H9 (cell line): ENCODE data around the gene TRAPPC13. TPM values are rescaled to one million over a fixed set of nuclear protein-coding genes. Genes with fewer than 3 reads are reported as not detected.

Experiments
- DNase-seq: peaks from one replicate; pipeline ENCODE4 v3.0.0-alpha.2; 2017
- H2AFZ ChIP-seq: one replicate; pipeline ENCODE4 v1.6.1; 2013; ENCODE audit warnings: mild to moderate bottlenecking, low read length, control low read depth, moderate library complexity
- H2AK5ac ChIP-seq: 2 replicates; pipeline ENCODE4 v1.6.1; 2013; ENCODE audit warnings: low read length, control low read depth, mixed read lengths; ENCODE audit not compliant: insufficient read length
- H2BK120ac ChIP-seq: one replicate; pipeline ENCODE4 v1.6.1; 2013; ENCODE audit warnings: low read depth, mild to moderate bottlenecking, low read length, control low read depth, inconsistent platforms; ENCODE audit not compliant: poor library complexity, severe bottlenecking
- H2BK12ac ChIP-seq: 2 replicates; pipeline ENCODE4 v1.6.1; 2013; ENCODE audit warnings: low read length, control low read depth, mixed read lengths, low read depth; ENCODE audit not compliant: insufficient read length
- H2BK15ac ChIP-seq: 2 replicates; pipeline ENCODE4 v1.6.1; 2013; ENCODE audit warnings: low read depth, low read length, control low read depth
- H2BK20ac ChIP-seq: one replicate; pipeline ENCODE4 v1.6.1; 2013; ENCODE audit warnings: low read depth, mild to moderate bottlenecking, low read length, control low read depth, inconsistent platforms; ENCODE audit not compliant: poor library complexity, severe bottlenecking
- H2BK5ac ChIP-seq: 2 replicates; pipeline ENCODE4 v1.6.1; 2013; ENCODE audit warnings: low read length, control low read depth, mixed read lengths; ENCODE audit not compliant: insufficient read length
- H3K14ac ChIP-seq: 2 replicates; pipeline ENCODE4 v1.6.1; 2013; ENCODE audit warnings: low read length, control low read depth; ENCODE audit not compliant: insufficient read depth
- H3K18ac ChIP-seq: 2 replicates; pipeline ENCODE4 v1.6.1; 2013; ENCODE audit warnings: low read depth, mild to moderate bottlenecking, mixed read lengths, low read length, control low read depth; ENCODE audit not compliant: insufficient read length
- H3K23ac ChIP-seq: 2 replicates; pipeline ENCODE4 v1.6.1; 2013; ENCODE audit warnings: low read length, control low read depth, mixed read lengths, low read depth; ENCODE audit not compliant: insufficient read length
- H3K23me2 ChIP-seq: 2 replicates; pipeline ENCODE4 v1.6.1; 2013; ENCODE audit warnings: low read depth, mild to moderate bottlenecking, mixed read lengths, low read length, control low read depth; ENCODE audit not compliant: insufficient read length, poor library complexity, severe bottlenecking
- H3K27ac ChIP-seq: 2 replicates; pipeline ENCODE4 v1.5.1; 2013; ENCODE audit warnings: low read length, control low read depth, mixed read lengths, low read depth; ENCODE audit not compliant: insufficient read length
- H3K27me3 ChIP-seq: 2 replicates; pipeline ENCODE4 v1.6.1; 2013; ENCODE audit warnings: low read length, control low read depth, inconsistent platforms; ENCODE audit not compliant: insufficient read depth
- H3K4ac ChIP-seq: 2 replicates; pipeline ENCODE4 v1.6.1; 2013; ENCODE audit warnings: low read depth, mild to moderate bottlenecking, control low read depth, inconsistent platforms, low read length, moderate library complexity
- H3K4me1 ChIP-seq: 2 replicates; pipeline ENCODE4 v1.6.1; 2013; ENCODE audit warnings: low read length, control low read depth, inconsistent platforms; ENCODE audit not compliant: insufficient read depth
- H3K4me2 ChIP-seq: 2 replicates; pipeline ENCODE4 v1.6.1; 2013; ENCODE audit warnings: low read length, control low read depth, mixed read lengths; ENCODE audit not compliant: insufficient read length, insufficient read depth
- H3K56ac ChIP-seq: 2 replicates; pipeline ENCODE4 v1.6.1; 2013; ENCODE audit warnings: low read depth, mild to moderate bottlenecking, mixed read lengths, low read length, control low read depth; ENCODE audit not compliant: insufficient read length
- H3K79me1 ChIP-seq: 2 replicates; pipeline ENCODE4 v1.6.1; 2013; ENCODE audit warnings: low read depth, mild to moderate bottlenecking, moderate library complexity, low read length, control low read depth, inconsistent platforms; ENCODE audit not compliant: insufficient read depth, poor library complexity, severe bottlenecking
- H3K79me2 ChIP-seq: 2 replicates; pipeline ENCODE4 v1.6.1; 2013; ENCODE audit warnings: low read length, control low read depth, inconsistent platforms; ENCODE audit not compliant: insufficient read depth
- H3K9ac ChIP-seq: 2 replicates; pipeline ENCODE4 v1.6.1; 2013; ENCODE audit warnings: low read length, control low read depth, mixed read lengths; ENCODE audit not compliant: insufficient read length; ENCODE audit errors: extremely low read depth
- H3K9me3 ChIP-seq: one replicate; pipeline ENCODE4 v1.6.1; 2013; ENCODE audit warnings: low read depth, low read length, inconsistent platforms; ENCODE audit not compliant: control insufficient read depth
- H3T11ph ChIP-seq: one replicate; pipeline ENCODE4 v1.6.1; 2013; ENCODE audit warnings: mild to moderate bottlenecking, low read length, control low read depth, inconsistent platforms
- H4K20me1 ChIP-seq: one replicate; pipeline ENCODE4 v1.6.1; 2013; ENCODE audit not compliant: control insufficient read depth, insufficient read length, insufficient read depth
- H4K5ac ChIP-seq: 2 replicates; pipeline ENCODE4 v1.6.1; 2013; ENCODE audit warnings: low read depth, mild to moderate bottlenecking, mixed read lengths, low read length, control low read depth; ENCODE audit not compliant: insufficient read length
- H4K8ac ChIP-seq: replicated peaks from 2 replicates; pipeline ENCODE4 v1.6.1; 2013; ENCODE audit warnings: low read length, control low read depth, mixed read lengths, low read depth; ENCODE audit not compliant: insufficient read length
- H4K91ac ChIP-seq: 2 replicates; pipeline ENCODE4 v1.6.1; 2013; ENCODE audit warnings: low read depth, mild to moderate bottlenecking, moderate library complexity, mixed read lengths, low read length, control low read depth; ENCODE audit not compliant: insufficient read length
- H3K27ac Mint-ChIP-seq, 3 experiments: 2 replicates in 2 of 3; 3 replicates in 1 of 3; pipeline ENCODE4 v1.8.0; 2020 to 2021; ENCODE audit warnings: mixed read lengths in 3 of 3, mild to moderate bottlenecking in 1 of 3, moderate library complexity in 1 of 3
- H3K27me3 Mint-ChIP-seq: 2 replicates; pipeline ENCODE4 v1.8.0; 2021; ENCODE audit warnings: low read depth, mild to moderate bottlenecking, moderate library complexity, mixed read lengths
- H3K36me3 Mint-ChIP-seq, 3 experiments: 2 replicates in 2 of 3; 3 replicates in 1 of 3; pipeline ENCODE4 v1.8.0; 2020 to 2021; ENCODE audit warnings: low read depth in 3 of 3, mixed read lengths in 3 of 3; ENCODE audit not compliant: insufficient read depth in 1 of 3
- H3K4me1 Mint-ChIP-seq, 2 experiments: 2 replicates each; pipeline ENCODE4 v1.8.0; 2020; ENCODE audit warnings: mixed read lengths in 2 of 2
- H3K4me3 Mint-ChIP-seq, 2 experiments: 2 replicates in 1 of 2; 3 replicates in 1 of 2; pipeline ENCODE4 v1.8.0; 2020 to 2021; ENCODE audit warnings: mild to moderate bottlenecking in 2 of 2, mixed read lengths in 2 of 2, moderate library complexity in 1 of 2
- H3K9me3 Mint-ChIP-seq, 2 experiments: 2 replicates in 1 of 2; 3 replicates in 1 of 2; pipeline ENCODE4 v1.8.0; 2020; ENCODE audit warnings: mild to moderate bottlenecking in 2 of 2, mixed read lengths in 2 of 2, moderate library complexity in 1 of 2
- CTCF ChIP-seq: fragments of 200-600 bp; sonication (generic); conservative IDR thresholded peaks from 3 replicates; pipeline ENCODE4 v1.8.0; 2021; ENCODE audit warnings: antibody characterized with exemption, mild to moderate bottlenecking
- WGBS: extraction: QIAGEN DNeasy Blood & Tissue Kit; methylation state at CpG from one replicate; pipeline ENCODE4 v1.1.7; 2013; ENCODE audit warnings: missing lambda C conversion rate, low lambda C conversion rate, mixed read lengths; ENCODE audit not compliant: insufficient read length; ENCODE audit errors: extremely low coverage; 5-methylcytosine and 5-hydroxymethylcytosine counted together
- total RNA-seq: library from RNA; stranded (reverse); gene quantifications from 2 replicates; pipeline ENCODE4 v1.2.1, GENCODE V29; 2021

The TRAPPC13 gene
- total RNA-seq, 1 experiment from 2014 or later: 16.7 TPM

DNA sequence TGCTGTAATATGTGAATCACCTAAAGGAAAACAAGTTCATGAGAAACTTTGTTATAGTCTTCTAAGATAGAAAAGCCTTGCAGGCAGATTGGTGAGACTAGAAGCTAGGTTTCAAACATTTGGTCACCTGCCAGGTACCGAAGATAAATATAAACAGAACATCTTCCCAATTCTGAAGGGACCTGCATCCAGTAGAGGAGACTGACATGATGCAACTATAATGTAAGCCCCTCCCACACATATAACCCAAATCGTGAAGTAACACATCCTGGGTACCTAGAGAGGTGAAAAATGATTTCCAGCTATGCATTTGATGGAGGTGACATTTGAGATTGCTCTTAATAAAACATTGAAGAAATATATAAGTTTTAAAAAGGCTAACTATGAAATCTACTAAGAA is 29.9 kb downstream of the TRAPPC13 start:
- no peak overlapping the region for H2BK120ac ChIP-seq
- no peak overlapping the region for H4K91ac ChIP-seq
- Mint-ChIP-seq H3K4me1 (no peaks in the 10 kb centered on the region), H3K27me3 (no peaks in the 10 kb centered on the region), H3K36me3 (peaks cover 0 to 8% (median 0%) of the 10 kb centered on the region in 3 experiments; a peak in 1 of 7 replicates), H3K9me3 (no peaks in the 10 kb centered on the region), H3K4me3 (no peak overlapping the region), H3K27ac (no peak overlapping the region; a peak in 1 of 7 replicates)
- H2BK12ac ChIP-seq: no peak overlapping the region
- no peak overlapping the region for H3K14ac ChIP-seq
- H3K4ac ChIP-seq: no peak overlapping the region
- no peaks in the 10 kb centered on the region for H3K9me3 ChIP-seq
- no peak overlapping the region for H3K23ac ChIP-seq
- H3K23me2 ChIP-seq: no peaks in the 10 kb centered on the region
- H3K18ac ChIP-seq: no peak overlapping the region
- no peak for DNase-seq
- no peaks in the 10 kb centered on the region for H4K20me1 ChIP-seq
- TF ChIP-seq CTCF: no peak
- H3K27ac ChIP-seq: no peak overlapping the region
- H2AFZ ChIP-seq: no peak overlapping the region
- WGBS: no CpG with 5 or more reads among the region's 2 CpGs
- no peaks in the 10 kb centered on the region for H3K27me3 ChIP-seq
- no peaks in the 10 kb centered on the region for H3K4me1 ChIP-seq
- H4K8ac ChIP-seq: no peak overlapping the region
- H3K79me1 ChIP-seq: no peaks in the 10 kb centered on the region
- H3K56ac ChIP-seq: no peak overlapping the region
- no peak overlapping the region for H4K5ac ChIP-seq
- no peak overlapping the region for H3T11ph ChIP-seq
- no peak overlapping the region for H2AK5ac ChIP-seq
- H2BK20ac ChIP-seq: no peak overlapping the region
- no peak overlapping the region for H2BK5ac ChIP-seq
- no peak overlapping the region for H3K4me2 ChIP-seq
- no peak overlapping the region for H3K9ac ChIP-seq
- H2BK15ac ChIP-seq: no peak overlapping the region
- no peaks in the 10 kb centered on the region for H3K79me2 ChIP-seq
